Ovary (tissue), 3 donors: ENCODE data around the gene ATRNL1.

Experiments
- CTCF ChIP-seq, 3 donors: fragments of 450-650 bp in 2 of 3; fragments of 200-600 bp in 1 of 3; IDR thresholded peaks; one replicate each; pipeline versions ENCODE4 v1.5.1 to v1.8.0; 2016 to 2022; ENCODE audit warnings: antibody characterized with exemption in 3 of 3, mild to moderate bottlenecking in 1 of 3
- POLR2A ChIP-seq: fragments of 450-650 bp; IDR thresholded peaks from one replicate; pipeline ENCODE4 v1.6.1; 2017; ENCODE audit warnings: antibody characterized with exemption, mild to moderate bottlenecking, moderate library complexity
- donor health status: DM: no; HTN: no; CAD: no.

GRCh38 chr10:115774721-115775120 lies 681.6 kb downstream of the ATRNL1 start:
- TF ChIP-seq CTCF (IDR thresholded peaks at IDR 0.05) (no peak), POLR2A (no peak)
